HG03354 (cell line): ENCODE results near the gene MYBPH.

Experiments
- ATAC-seq: cut with Tn5 transposase; IDR thresholded peaks from one replicate; pipeline ENCODE4 v1.9.1; 2021; ENCODE audit warnings: mild to moderate bottlenecking; ENCODE audit not compliant: unreplicated experiment, poor library complexity, severe bottlenecking

Gene MYBPH

GRCh38 chr1:203136409-203137042 is 39.1 kb downstream of the MYBPH start:
- no peak for ATAC-seq

GRCh38 chr1:203135636-203136305 is 39.9 kb downstream of the MYBPH start:
- ATAC-seq: no peak

GRCh38 chr1:203133970-203134725 is 41.5 kb downstream of the MYBPH start:
- ATAC-seq: no peak

GRCh38 chr1:203131548-203132200 is 44.0 kb downstream of the MYBPH start:
- no peak for ATAC-seq

GRCh38 chr1:203130358-203130985 is 45.2 kb downstream of the MYBPH start:
- ATAC-seq: no peak

GRCh38 chr1:203129501-203130231 is 46.0 kb downstream of the MYBPH start:
- no peak for ATAC-seq

- no peak for ATAC-seq
Observed at GRCh38 chr1:203128716-203129500, 46.7 kb downstream of the MYBPH start.

GRCh38 chr1:203128431-203128715 is 47.3 kb downstream of the MYBPH start:
- ATAC-seq: no peak

GRCh38 chr1:203127666-203128430 is 47.8 kb downstream of the MYBPH start, which contains the start of gene ADORA1:
Gene ADORA1 (plus strand): TSS chr1:203127726. CDS start chr1:203128842, 1,116 bp downstream.
- no peak for ATAC-seq

GRCh38 chr1:203126866-203127665 is 48.6 kb downstream of the MYBPH start:
- no peak for ATAC-seq

GRCh38 chr1:203126151-203126865 is 49.3 kb downstream of the MYBPH start:
- no peak for ATAC-seq

- ATAC-seq: no peak
Observed at GRCh38 chr1:203124546-203125317, 50.9 kb downstream of the MYBPH start.

- ATAC-seq: no peak
Observed at GRCh38 chr1:203124011-203124410, 51.6 kb downstream of the MYBPH start.

- ATAC-seq: no peak
Observed at GRCh38 chr1:203122159-203122558, 53.5 kb downstream of the MYBPH start.

- ATAC-seq: no peak
Observed at GRCh38 chr1:203121186-203122015, 54.2 kb downstream of the MYBPH start.
